Kidney tubule cell (primary cell): ENCODE measurements around the gene GSK3A.

Experiments
- DNase-seq: peaks from one replicate; pipeline ENCODE4 v3.0.0-alpha.2; 2018; ENCODE audit warnings: low spot score

The GSK3A gene

GRCh38 chr19:42242512-42243409 is at the start of gene GSK3A:
Gene GSK3A (minus strand): TSS chr19:42242602. CDS start chr19:42242465, 137 bp downstream.
- peak; percentile 99 for DNase-seq

- DNase-seq, result no peak
These were observed 49.0 kb upstream of the GSK3A start for GRCh38 chr19:42291435-42291810.

- no peak for DNase-seq
These were observed 48.4 kb upstream of the GSK3A start for GRCh38 chr19:42290523-42291434.

- DNase-seq, result no peak
These were observed 47.7 kb upstream of the GSK3A start for GRCh38 chr19:42290136-42290522.

- no peak for DNase-seq
These were observed 47.2 kb upstream of the GSK3A start for GRCh38 chr19:42289556-42290041.

- no peak for DNase-seq
These were observed 46.6 kb upstream of the GSK3A start for GRCh38 chr19:42288881-42289555.

- no peak for DNase-seq
These were observed 46.0 kb upstream of the GSK3A start for GRCh38 chr19:42288387-42288786.

- DNase-seq, result no peak
These were observed 45.4 kb upstream of the GSK3A start for GRCh38 chr19:42287827-42288107.

GRCh38 chr19:42287017-42287826 is 44.8 kb upstream of the GSK3A start:
- DNase-seq, result no peak

- DNase-seq, result peak; percentile 39
These were observed 44.1 kb upstream of the GSK3A start for GRCh38 chr19:42286349-42287016.

GRCh38 chr19:42285988-42286348 is 43.6 kb upstream of the GSK3A start:
- DNase-seq, result no peak

GRCh38 chr19:42285541-42285941 is 43.1 kb upstream of the GSK3A start:
- no peak for DNase-seq

GRCh38 chr19:42284591-42285341 is 42.4 kb upstream of the GSK3A start:
- no peak for DNase-seq

GRCh38 chr19:42284066-42284501 is 41.7 kb upstream of the GSK3A start:
- DNase-seq, result peak; percentile 84

- peak; percentile 96 for DNase-seq
These were observed 41.0 kb upstream of the GSK3A start for GRCh38 chr19:42283188-42284065.

- DNase-seq, result no peak
These were observed 40.4 kb upstream of the GSK3A start for GRCh38 chr19:42282819-42283187.

GRCh38 chr19:42281827-42282762 is 39.7 kb upstream of the GSK3A start:
- no peak for DNase-seq
